B cell (primary cell): ENCODE measurements around the gene CABLES1. TPM values are rescaled to one million over a fixed set of nuclear protein-coding genes. Genes with fewer than 3 reads are reported as not detected.

Experiments
- ATAC-seq: fragments of 200-7000 bp; cut with Tn5 transposase; one replicate; pipeline ENCODE4 v1.10.0; 2021; ENCODE audit warnings: low read depth, mild to moderate bottlenecking, moderate number of reproducible peaks, moderate library complexity
- CTCF ChIA-PET: fragments of 350-600 bp; sonication (Branson Sonifier 250); formaldehyde crosslinking; loops from one replicate; lab custom pipeline; 2021; ENCODE audit warnings: antibody characterized with exemption, inconsistent platforms; lab: Charles Lee
- POLR2A ChIA-PET: fragments of 350-600 bp; sonication (Branson Sonifier 250); formaldehyde crosslinking; loops from one replicate; lab custom pipeline; 2021; ENCODE audit warnings: antibody characterized with exemption; lab: Charles Lee
- DNase-seq: peaks from one replicate; pipeline ENCODE4 v3.0.0; 2013
- H2AFZ ChIP-seq: 2 replicates; pipeline ENCODE4 v1.6.1; 2012; ENCODE audit warnings: mild to moderate bottlenecking, low read depth, low read length; ENCODE audit not compliant: insufficient read depth, poor library complexity, severe bottlenecking
- H3K27ac ChIP-seq, 2 donors: 1 replicate in 1 of 2; 2 replicates in 1 of 2; pipeline ENCODE4 v1.5.1; 2012 to 2013; ENCODE audit warnings: low read length in 2 of 2, mild to moderate bottlenecking in 2 of 2, moderate library complexity in 1 of 2
- H3K27me3 ChIP-seq, 4 experiments: fragments of 200-600 bp in 1 of 4; sonication (generic) in 1 of 4; replicated peaks in 1 of 4; 1 replicate in 2 of 4; 2 replicates in 2 of 4; pipeline versions ENCODE4 v1.6.1 to v1.7.0; 2013 to 2016; ENCODE audit warnings: low read length in 3 of 4, mild to moderate bottlenecking in 2 of 4, mixed read lengths in 1 of 4, moderate library complexity in 1 of 4; ENCODE audit not compliant: insufficient read depth in 4 of 4, control insufficient read depth in 3 of 4; ENCODE audit errors: control extremely low read depth in 1 of 4
- H3K36me3 ChIP-seq, 2 experiments: replicated peaks in 1 of 2; 1 replicate in 1 of 2; 2 replicates in 1 of 2; pipeline versions ENCODE4 v1.6.1 to v1.7.1; 2013; ENCODE audit warnings: low read length in 1 of 2; ENCODE audit not compliant: insufficient read depth in 2 of 2, control insufficient read depth in 1 of 2; ENCODE audit errors: control extremely low read depth in 1 of 2, extremely low read depth in 1 of 2
- H3K4me1 ChIP-seq, 2 donors: fragments of 200-600 bp in 1 of 2; sonication (generic) in 1 of 2; 1 replicate in 1 of 2; 2 replicates in 1 of 2; pipeline versions ENCODE4 v1.5.1 to v1.6.1; 2013 to 2017; ENCODE audit warnings: low read length in 2 of 2; ENCODE audit not compliant: control insufficient read depth in 2 of 2, insufficient read depth in 2 of 2
- H3K4me2 ChIP-seq: replicated peaks from 2 replicates; pipeline ENCODE3; 2012; ENCODE audit warnings: mild to moderate bottlenecking, low read depth, low read length; ENCODE audit not compliant: poor library complexity, severe bottlenecking
- H3K4me3 ChIP-seq, 5 experiments: fragments of 200-600 bp in 1 of 5; sonication (generic) in 1 of 5; 1 replicate in 3 of 5; 2 replicates in 2 of 5; pipeline versions ENCODE4 v1.5.1 to v1.7.0; 2011 to 2016; ENCODE audit warnings: low read length in 4 of 5, mild to moderate bottlenecking in 4 of 5, low read depth in 2 of 5, control low read depth in 1 of 5, moderate library complexity in 1 of 5; ENCODE audit not compliant: insufficient read depth in 1 of 5; ENCODE audit errors: control extremely low read depth in 1 of 5, extremely low read depth in 1 of 5
- H3K79me2 ChIP-seq: fragments of 200-600 bp; sonication (generic); one replicate; pipeline ENCODE4 v1.6.0; 2016; ENCODE audit warnings: low read length; ENCODE audit not compliant: control insufficient read depth, insufficient read depth
- H3K9ac ChIP-seq: fragments of 200-600 bp; sonication (generic); 2 replicates; pipeline ENCODE4 v1.6.1; 2017; ENCODE audit warnings: mild to moderate bottlenecking, low read length, moderate library complexity
- H3K9me3 ChIP-seq, 3 donors: one replicate each; pipeline versions ENCODE4 v1.6.1 to v1.7.1; 2013; ENCODE audit warnings: low read length in 2 of 3; ENCODE audit not compliant: control insufficient read depth in 2 of 3, insufficient read depth in 1 of 3; ENCODE audit errors: control extremely low read depth in 1 of 3
- H4K20me1 ChIP-seq: 2 replicates; pipeline ENCODE4 v1.6.0; 2012; ENCODE audit warnings: mild to moderate bottlenecking, low read length; ENCODE audit not compliant: insufficient read depth, control insufficient read depth, poor library complexity, severe bottlenecking
- H3K27ac Mint-ChIP-seq: one replicate; pipeline ENCODE4 v1.8.0; 2021; ENCODE audit warnings: mixed read lengths
- H3K27me3 Mint-ChIP-seq: one replicate; pipeline ENCODE4 v1.8.0; 2021; ENCODE audit warnings: mixed read lengths
- H3K4me1 Mint-ChIP-seq: one replicate; pipeline ENCODE4 v1.8.0; 2021; ENCODE audit warnings: mixed read lengths
- H3K4me3 Mint-ChIP-seq: one replicate; pipeline ENCODE4 v1.8.0; 2021; ENCODE audit warnings: mixed read lengths
- H3K9me3 Mint-ChIP-seq: one replicate; pipeline ENCODE4 v1.8.0; 2022; ENCODE audit warnings: mixed read lengths; ENCODE audit not compliant: insufficient read depth
- EZH2 ChIP-seq: IDR thresholded peaks from 2 replicates; pipeline ENCODE4 v1.6.1; 2012; ENCODE audit warnings: borderline replicate concordance, low read depth, mild to moderate bottlenecking, moderate library complexity, low read length; ENCODE audit not compliant: insufficient read depth, poor library complexity, severe bottlenecking
- WGBS: methylation state at CpG from one replicate; pipeline ENCODE4 v1.1.5; 2013; ENCODE audit warnings: missing lambda C conversion rate; ENCODE audit not compliant: insufficient coverage; 5-methylcytosine and 5-hydroxymethylcytosine counted together
- intact Hi-C: fragments of 100-400 bp; cut with micrococcal nuclease; formaldehyde crosslinking; loops from one replicate; pipeline ENCODE4 v1.10.0; 2022
- polyA plus RNA-seq: library from polyadenylated mRNA; depleted of rRNA; stranded (reverse); fragments of >200 nt; gene quantifications from 2 replicates; pipeline ENCODE4 v1.2.3, GENCODE V29; 2012
- total RNA-seq, 2 donors: library from RNA; stranded (reverse); fragments of 120-200 nt in 1 of 2; gene quantifications; 1 replicate in 1 of 2; 2 replicates in 1 of 2; pipeline versions ENCODE4 v1.2.3 to v1.2.4, GENCODE V29; 2013 to 2022
- TF ChIP-seq, protein P1 (sequence below): fragments of 200-600 bp; IDR thresholded peaks from one replicate; pipeline ENCODE4 v1.8.0; 2022; ENCODE audit warnings: antibody characterized with exemption, mild to moderate bottlenecking

Gene CABLES1
- total and polyA plus RNA-seq, 2 donors (not counting 1 experiment from before 2014, with no cell fraction given): 0.30 to 56.3 TPM

DNA sequence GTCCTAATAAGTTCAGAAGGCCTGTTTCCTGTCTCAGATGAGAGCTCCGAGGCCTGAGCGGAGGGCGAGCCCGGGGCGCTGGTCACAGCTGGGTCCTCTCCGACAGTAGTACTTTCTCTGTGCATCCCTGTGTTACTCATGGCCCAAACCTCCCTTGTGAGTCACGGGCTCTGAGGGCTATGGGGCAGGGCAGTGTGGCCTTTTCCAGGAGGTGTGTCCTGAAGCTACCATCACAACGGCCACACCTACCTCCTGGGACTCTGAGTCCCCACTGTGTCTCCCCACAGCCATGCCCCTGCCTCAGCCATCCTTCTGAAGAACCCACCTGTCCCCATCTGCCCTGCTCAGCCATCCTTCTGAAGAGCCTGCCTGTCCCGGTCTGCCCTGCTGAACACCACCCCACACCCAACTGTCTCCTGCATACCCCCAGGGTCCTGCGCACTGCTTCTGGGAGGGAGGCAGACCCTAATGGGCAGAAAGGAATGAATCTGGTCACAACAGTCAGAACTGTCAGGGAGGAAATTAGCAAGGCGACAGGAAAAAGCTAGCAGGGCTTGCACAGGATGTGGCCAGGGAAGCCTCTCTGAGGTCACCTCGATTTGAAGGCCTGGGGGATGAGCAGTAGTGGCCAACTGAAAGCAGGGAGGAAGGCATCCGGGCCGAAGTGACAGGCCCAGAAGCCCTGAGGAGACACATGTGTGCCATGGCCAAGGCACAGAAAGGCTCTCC lies 172.4 kb downstream of the CABLES1 start:
- Histone ChIP-seq H3K27me3 (no peaks in the 10 kb centered on the region), H2AFZ (no peak overlapping the region), H3K27ac (no peak overlapping the region), H3K4me1 (peaks cover 4 to 10% of the 10 kb centered on the region in 2 donors), H4K20me1 (no peaks in the 10 kb centered on the region), H3K36me3 (no peaks in the 10 kb centered on the region), H3K4me2 (no peak overlapping the region), H3K79me2 (no peaks in the 10 kb centered on the region), H3K4me3 (no peak overlapping the region), H3K9me3 (no peaks in the 10 kb centered on the region), H3K9ac (no peak overlapping the region)
- TF ChIP-seq EZH2: no peak
- TF ChIP-seq, protein P1, sequence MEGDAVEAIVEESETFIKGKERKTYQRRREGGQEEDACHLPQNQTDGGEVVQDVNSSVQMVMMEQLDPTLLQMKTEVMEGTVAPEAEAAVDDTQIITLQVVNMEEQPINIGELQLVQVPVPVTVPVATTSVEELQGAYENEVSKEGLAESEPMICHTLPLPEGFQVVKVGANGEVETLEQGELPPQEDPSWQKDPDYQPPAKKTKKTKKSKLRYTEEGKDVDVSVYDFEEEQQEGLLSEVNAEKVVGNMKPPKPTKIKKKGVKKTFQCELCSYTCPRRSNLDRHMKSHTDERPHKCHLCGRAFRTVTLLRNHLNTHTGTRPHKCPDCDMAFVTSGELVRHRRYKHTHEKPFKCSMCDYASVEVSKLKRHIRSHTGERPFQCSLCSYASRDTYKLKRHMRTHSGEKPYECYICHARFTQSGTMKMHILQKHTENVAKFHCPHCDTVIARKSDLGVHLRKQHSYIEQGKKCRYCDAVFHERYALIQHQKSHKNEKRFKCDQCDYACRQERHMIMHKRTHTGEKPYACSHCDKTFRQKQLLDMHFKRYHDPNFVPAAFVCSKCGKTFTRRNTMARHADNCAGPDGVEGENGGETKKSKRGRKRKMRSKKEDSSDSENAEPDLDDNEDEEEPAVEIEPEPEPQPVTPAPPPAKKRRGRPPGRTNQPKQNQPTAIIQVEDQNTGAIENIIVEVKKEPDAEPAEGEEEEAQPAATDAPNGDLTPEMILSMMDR: no peak
- peaks cover 12% of the 10 kb centered on the region for H3K4me1 Mint-ChIP-seq
- ChIA-PET POLR2A (no interaction called here), CTCF (no interaction called here)
- ATAC-seq (no peak), DNase-seq (no peak)
- no peak overlapping the region for H3K4me3 Mint-ChIP-seq
- intact Hi-C loops: no loop called here
- H3K9me3 Mint-ChIP-seq: no peaks in the 10 kb centered on the region
- no peak overlapping the region for H3K27ac Mint-ChIP-seq
- WGBS: 74% methylated on average over 12 of the region's 14 CpGs
- H3K27me3 Mint-ChIP-seq: no peaks in the 10 kb centered on the region

Other genes with a start within 250 kb of the CABLES1 start
- gene RBBP8, start 202.2 kb upstream of the CABLES1 start, total RNA-seq: 18.0 and 19.3 TPM in 2 replicates
- gene RBBP8, start 202.2 kb upstream of the CABLES1 start, polyA plus RNA-seq: 2.9 and 5.2 TPM in 2 replicates